ENCODE data around the gene TLX1. TPM values are rescaled to one million over a fixed set of nuclear protein-coding genes. Genes with fewer than 3 reads are reported as not detected.

Gene TLX1
- total RNA-seq, 4 donors from 2014 or later = not detected

DNA sequence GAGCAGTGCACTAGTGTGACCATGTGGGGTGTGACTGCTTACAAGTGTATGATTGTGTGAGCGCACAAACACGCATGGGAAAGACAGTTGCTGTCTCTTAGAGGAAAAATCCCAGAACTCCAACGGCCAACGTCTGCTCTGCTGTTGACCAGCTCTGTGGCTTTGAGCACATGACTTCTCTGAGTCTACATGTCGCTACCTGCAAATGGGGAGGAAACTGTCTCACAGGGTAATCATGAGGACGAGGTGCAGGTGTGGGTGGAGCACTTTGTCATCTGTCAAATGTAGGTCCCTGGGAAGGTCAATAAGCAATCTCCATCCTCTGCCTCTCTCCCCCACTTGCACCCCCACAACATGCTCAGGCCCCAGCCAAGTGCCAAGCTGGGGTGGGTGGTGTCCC, 31.2 kb upstream of the TLX1 start:
- DNase-seq = no peak
- no peak overlapping the region for H3K4me3 ChIP-seq (replicated peaks in 1 of 3)
- TF ChIP-seq POLR2A (IDR thresholded peaks at IDR 0.05) (no peak), CTCF (IDR thresholded peaks at IDR 0.05) (no peak)
- no peaks in the 10 kb centered on the region for H3K4me1 ChIP-seq
- no peak overlapping the region for H3K27ac ChIP-seq
- no peaks in the 10 kb centered on the region for H3K9me3 ChIP-seq
- no peaks in the 10 kb centered on the region for H3K27me3 ChIP-seq
- no peaks in the 10 kb centered on the region for H3K36me3 ChIP-seq
- WGBS, 2 donors = 74 to 78% methylated on average over 6 of the region's 6 CpGs
- intact Hi-C loops (cut with DNase I) = loop anchor here (5.0 kb wide), 1 partner anchor 37 kb away; no protein-coding TSS in a partner anchor

GRCh38 chr10:101101372-101101881, 29.7 kb upstream of the TLX1 start:
- no peak for DNase-seq
- TF ChIP-seq CTCF (IDR thresholded peaks at IDR 0.05) (no peak), POLR2A (IDR thresholded peaks at IDR 0.05) (no peak)
- Histone ChIP-seq H3K9me3 (no peaks in the 10 kb centered on the region), H3K27me3 (no peaks in the 10 kb centered on the region), H3K27ac (no peak overlapping the region), H3K36me3 (no peaks in the 10 kb centered on the region), H3K4me3 (replicated peaks in 1 of 3) (no peak overlapping the region), H3K4me1 (no peaks in the 10 kb centered on the region)
- intact Hi-C loops (cut with DNase I) = no loop called here
- 84 to 88% methylated on average over 4 of the region's 4 CpGs for WGBS, 2 donors

DNA sequence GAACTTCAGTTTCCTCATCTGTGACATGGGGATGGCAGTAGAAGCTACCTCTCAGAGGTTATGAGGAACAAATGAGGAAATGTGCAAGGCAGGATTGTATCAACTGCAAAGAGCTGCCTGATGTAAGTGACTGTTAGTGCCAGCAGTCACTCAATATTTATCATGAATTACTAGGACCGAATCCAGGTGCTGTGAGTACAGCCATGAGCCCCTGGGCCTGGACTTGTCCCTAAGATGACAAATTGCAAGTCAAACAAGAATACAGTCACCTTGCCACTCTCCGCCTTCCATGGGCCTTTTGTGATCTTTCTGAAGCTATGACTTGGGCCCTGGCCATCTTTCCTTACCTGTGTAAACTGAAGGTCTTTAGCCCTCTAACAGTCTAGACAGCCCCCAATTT, 27.7 kb upstream of the TLX1 start:
- 65 to 74% methylated on average over 2 of the region's 2 CpGs for WGBS, 2 donors
- H3K27me3 ChIP-seq = no peaks in the 10 kb centered on the region
- no peaks in the 10 kb centered on the region for H3K4me1 ChIP-seq
- TF ChIP-seq POLR2A (IDR thresholded peaks at IDR 0.05) (no peak), CTCF (IDR thresholded peaks at IDR 0.05) (no peak)
- H3K9me3 ChIP-seq = no peaks in the 10 kb centered on the region
- no peak overlapping the region for H3K27ac ChIP-seq
- intact Hi-C loops (cut with DNase I) = no loop called here
- no peaks in the 10 kb centered on the region for H3K36me3 ChIP-seq
- H3K4me3 ChIP-seq (replicated peaks in 1 of 3) = no peak overlapping the region
- no peak for DNase-seq

- H3K36me3 ChIP-seq = no peaks in the 10 kb centered on the region
- no peaks in the 10 kb centered on the region for H3K27me3 ChIP-seq
- WGBS, 2 donors = 70 to 76% methylated on average over 6 of the region's 6 CpGs
- H3K4me3 ChIP-seq (replicated peaks in 1 of 3) = no peak overlapping the region
- DNase-seq = no peak
- intact Hi-C loops (cut with DNase I) = no loop called here
- H3K27ac ChIP-seq = no peak overlapping the region
- TF ChIP-seq POLR2A (IDR thresholded peaks at IDR 0.05) = no peak
- no peak for TF ChIP-seq CTCF (IDR thresholded peaks at IDR 0.05)
- no peaks in the 10 kb centered on the region for H3K9me3 ChIP-seq
- H3K4me1 ChIP-seq = no peaks in the 10 kb centered on the region
Observed at GRCh38 chr10:101106351-101106750, 24.7 kb upstream of the TLX1 start.

- Histone ChIP-seq H3K27me3 (no peaks in the 10 kb centered on the region), H3K27ac (no peak overlapping the region), H3K4me1 (no peaks in the 10 kb centered on the region), H3K9me3 (no peaks in the 10 kb centered on the region), H3K4me3 (replicated peaks in 1 of 3) (no peak overlapping the region), H3K36me3 (no peaks in the 10 kb centered on the region)
- TF ChIP-seq POLR2A (IDR thresholded peaks at IDR 0.05) (no peak), CTCF (IDR thresholded peaks at IDR 0.05) (no peak)
- DNase-seq = no peak
- WGBS, 2 donors = 91 to 100% methylated on average over 4 to 5 of the region's 5 CpGs
- intact Hi-C loops (cut with DNase I) = no loop called here
Observed at GRCh38 chr10:101107771-101108170, 23.3 kb upstream of the TLX1 start.
